ENCODE data around the gene NFATC4.

DNA sequence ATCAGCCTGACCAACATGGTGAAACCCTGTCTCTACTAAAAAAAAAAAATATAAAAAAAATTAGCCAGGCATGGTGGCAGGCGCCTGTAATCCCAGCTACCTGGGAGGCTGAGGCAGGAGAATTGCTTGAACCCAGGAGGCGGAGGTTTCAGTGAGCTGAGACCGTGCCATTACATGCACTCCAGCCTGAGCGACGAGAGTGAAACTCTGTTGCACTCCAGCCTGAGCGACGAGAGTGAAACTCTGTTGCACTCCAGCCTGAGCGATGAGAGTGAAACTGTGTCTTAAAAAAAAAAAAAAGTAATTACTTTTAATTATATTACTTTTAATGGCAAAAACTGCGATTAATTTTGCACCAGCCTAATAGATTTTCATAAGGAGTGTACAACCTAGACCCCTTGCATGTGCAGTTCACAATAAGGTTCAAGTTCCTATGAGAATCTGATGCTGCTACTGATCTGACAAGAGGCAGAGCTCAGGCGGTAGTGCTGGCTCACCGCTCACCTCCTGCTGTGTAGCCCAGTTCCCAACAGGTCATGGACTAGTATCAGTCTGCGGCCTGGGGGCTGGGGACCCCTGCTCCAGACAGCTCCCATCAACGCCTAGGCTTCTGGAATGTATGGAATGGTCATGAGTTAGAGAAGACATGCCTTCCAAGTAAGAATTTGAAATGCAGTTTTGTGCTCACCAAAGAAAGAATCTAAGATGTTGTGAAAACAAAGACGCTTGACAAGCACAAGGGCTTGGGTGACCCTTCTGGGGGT, 46.6 kb upstream of the NFATC4 start:
- no peak for TF ChIP-seq ZBTB7A (tag by site-specific recombination; IDR thresholded peaks at IDR 0.05; ENCODE audit: low read depth)
- TF ChIP-seq, protein P1, sequence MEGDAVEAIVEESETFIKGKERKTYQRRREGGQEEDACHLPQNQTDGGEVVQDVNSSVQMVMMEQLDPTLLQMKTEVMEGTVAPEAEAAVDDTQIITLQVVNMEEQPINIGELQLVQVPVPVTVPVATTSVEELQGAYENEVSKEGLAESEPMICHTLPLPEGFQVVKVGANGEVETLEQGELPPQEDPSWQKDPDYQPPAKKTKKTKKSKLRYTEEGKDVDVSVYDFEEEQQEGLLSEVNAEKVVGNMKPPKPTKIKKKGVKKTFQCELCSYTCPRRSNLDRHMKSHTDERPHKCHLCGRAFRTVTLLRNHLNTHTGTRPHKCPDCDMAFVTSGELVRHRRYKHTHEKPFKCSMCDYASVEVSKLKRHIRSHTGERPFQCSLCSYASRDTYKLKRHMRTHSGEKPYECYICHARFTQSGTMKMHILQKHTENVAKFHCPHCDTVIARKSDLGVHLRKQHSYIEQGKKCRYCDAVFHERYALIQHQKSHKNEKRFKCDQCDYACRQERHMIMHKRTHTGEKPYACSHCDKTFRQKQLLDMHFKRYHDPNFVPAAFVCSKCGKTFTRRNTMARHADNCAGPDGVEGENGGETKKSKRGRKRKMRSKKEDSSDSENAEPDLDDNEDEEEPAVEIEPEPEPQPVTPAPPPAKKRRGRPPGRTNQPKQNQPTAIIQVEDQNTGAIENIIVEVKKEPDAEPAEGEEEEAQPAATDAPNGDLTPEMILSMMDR (tag by site-specific recombination; IDR thresholded peaks at IDR 0.05) = no peak
- no peak for TF ChIP-seq ZNF10 (tag by site-specific recombination; IDR thresholded peaks at IDR 0.05)

Measured in HEK293 (cell line).